H1 (cell line): ENCODE data around the gene EGFR. TPM values are rescaled to one million over a fixed set of nuclear protein-coding genes. Genes with fewer than 3 reads are reported as not detected.

Experiments
- BACH1 ChIP-seq: IDR thresholded peaks from 2 replicates; pipeline ENCODE4 v1.6.1; 2012; ENCODE audit warnings: low read length, improper control_type of control experiment
- BCL11A ChIP-seq, 2 experiments: IDR thresholded peaks; one replicate each; pipeline ENCODE4 v1.6.1; 2011; ENCODE audit warnings: low read depth in 2 of 2, low read length in 2 of 2, mild to moderate bottlenecking in 2 of 2
- CTBP2 ChIP-seq: IDR thresholded peaks from 2 replicates; pipeline ENCODE4 v1.7.0; 2011; ENCODE audit warnings: borderline replicate concordance, mild to moderate bottlenecking, moderate library complexity, mixed read lengths, low read length; ENCODE audit not compliant: insufficient read depth, insufficient read length
- MAFK ChIP-seq: IDR thresholded peaks from 2 replicates; pipeline ENCODE4 v1.6.1; 2012; ENCODE audit warnings: low read depth, mild to moderate bottlenecking, improper control_type of control experiment, low read length
- PHF8 ChIP-seq: fragments of 200-600 bp; sonication (generic); conservative IDR thresholded peaks from 2 replicates; pipeline ENCODE4 v1.7.1; 2012; ENCODE audit warnings: low read depth, mild to moderate bottlenecking, inconsistent platforms, low read length, moderate library complexity
- RFX5 ChIP-seq: IDR thresholded peaks from 2 replicates; pipeline ENCODE4 v1.6.1; 2011; ENCODE audit warnings: low read depth, low read length, improper control_type of control experiment, borderline replicate concordance
- polyA plus RNA-seq, 7 experiments: library from polyadenylated mRNA; depleted of rRNA in 3 of 7; stranded (reverse) in 5 of 7; unstranded in 2 of 7; fragments of >200 nt in 5 of 7; fragments of 200-250 nt in 2 of 7; gene quantifications; 1 replicate in 5 of 7; 2 replicates in 1 of 7; 4 replicates in 1 of 7; pipeline versions ENCODE4 v1.2.1 to v1.2.3, GENCODE V29; 2011 to 2013; ENCODE audit warnings: missing spikeins in 2 of 7, mixed read lengths in 2 of 7
- total RNA-seq: library from RNA; stranded (reverse); fragmentation: NEBNext Ultra II Directional; extraction: Animal tissue kit (Norgen Biotek cat#: 25700); gene quantifications from 2 replicates; pipeline ENCODE4 v1.2.1, GENCODE V29; 2021
- TF ChIP-seq, protein P1 (sequence below): fragments of 300-600 bp; sonication (generic); IDR thresholded peaks from 2 replicates; pipeline ENCODE4 v1.7.1; 2012; ENCODE audit warnings: low read length, moderate library complexity, mild to moderate bottlenecking, inconsistent platforms; ENCODE audit not compliant: insufficient replicate concordance
- TF ChIP-seq, protein P2 (sequence below): IDR thresholded peaks from 2 replicates; pipeline ENCODE4 v1.6.1; 2012; ENCODE audit warnings: low read length, inconsistent platforms
- TF ChIP-seq, protein P3 (sequence below): IDR thresholded peaks from 2 replicates; pipeline ENCODE4 v1.6.1; 2012; ENCODE audit warnings: inconsistent platforms

The EGFR gene
- total and polyA plus RNA-seq, 2 of the 8 experiments (the other 6 are each of a cell fraction or from before 2014, with no cell fraction given): 1.9 to 5.8 TPM

DNA sequence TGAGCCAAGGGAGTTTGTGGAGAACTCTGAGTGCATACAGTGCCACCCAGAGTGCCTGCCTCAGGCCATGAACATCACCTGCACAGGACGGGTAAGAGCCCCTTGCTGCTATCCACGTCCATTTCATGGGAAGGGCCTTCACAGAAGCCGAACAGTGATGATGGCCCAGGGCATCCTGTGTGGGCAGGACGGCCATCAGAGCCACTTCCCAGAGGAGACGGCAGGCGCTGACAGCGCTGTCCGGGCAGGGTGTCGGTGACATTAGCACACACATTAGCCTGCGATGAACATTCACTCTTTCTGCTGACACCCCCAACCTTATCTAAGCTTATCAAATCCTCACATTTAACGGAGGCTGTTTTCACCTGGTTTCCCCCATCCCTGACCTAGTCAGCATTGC is 144.9 kb downstream of the EGFR start (continued):
- TF ChIP-seq, protein P1, sequence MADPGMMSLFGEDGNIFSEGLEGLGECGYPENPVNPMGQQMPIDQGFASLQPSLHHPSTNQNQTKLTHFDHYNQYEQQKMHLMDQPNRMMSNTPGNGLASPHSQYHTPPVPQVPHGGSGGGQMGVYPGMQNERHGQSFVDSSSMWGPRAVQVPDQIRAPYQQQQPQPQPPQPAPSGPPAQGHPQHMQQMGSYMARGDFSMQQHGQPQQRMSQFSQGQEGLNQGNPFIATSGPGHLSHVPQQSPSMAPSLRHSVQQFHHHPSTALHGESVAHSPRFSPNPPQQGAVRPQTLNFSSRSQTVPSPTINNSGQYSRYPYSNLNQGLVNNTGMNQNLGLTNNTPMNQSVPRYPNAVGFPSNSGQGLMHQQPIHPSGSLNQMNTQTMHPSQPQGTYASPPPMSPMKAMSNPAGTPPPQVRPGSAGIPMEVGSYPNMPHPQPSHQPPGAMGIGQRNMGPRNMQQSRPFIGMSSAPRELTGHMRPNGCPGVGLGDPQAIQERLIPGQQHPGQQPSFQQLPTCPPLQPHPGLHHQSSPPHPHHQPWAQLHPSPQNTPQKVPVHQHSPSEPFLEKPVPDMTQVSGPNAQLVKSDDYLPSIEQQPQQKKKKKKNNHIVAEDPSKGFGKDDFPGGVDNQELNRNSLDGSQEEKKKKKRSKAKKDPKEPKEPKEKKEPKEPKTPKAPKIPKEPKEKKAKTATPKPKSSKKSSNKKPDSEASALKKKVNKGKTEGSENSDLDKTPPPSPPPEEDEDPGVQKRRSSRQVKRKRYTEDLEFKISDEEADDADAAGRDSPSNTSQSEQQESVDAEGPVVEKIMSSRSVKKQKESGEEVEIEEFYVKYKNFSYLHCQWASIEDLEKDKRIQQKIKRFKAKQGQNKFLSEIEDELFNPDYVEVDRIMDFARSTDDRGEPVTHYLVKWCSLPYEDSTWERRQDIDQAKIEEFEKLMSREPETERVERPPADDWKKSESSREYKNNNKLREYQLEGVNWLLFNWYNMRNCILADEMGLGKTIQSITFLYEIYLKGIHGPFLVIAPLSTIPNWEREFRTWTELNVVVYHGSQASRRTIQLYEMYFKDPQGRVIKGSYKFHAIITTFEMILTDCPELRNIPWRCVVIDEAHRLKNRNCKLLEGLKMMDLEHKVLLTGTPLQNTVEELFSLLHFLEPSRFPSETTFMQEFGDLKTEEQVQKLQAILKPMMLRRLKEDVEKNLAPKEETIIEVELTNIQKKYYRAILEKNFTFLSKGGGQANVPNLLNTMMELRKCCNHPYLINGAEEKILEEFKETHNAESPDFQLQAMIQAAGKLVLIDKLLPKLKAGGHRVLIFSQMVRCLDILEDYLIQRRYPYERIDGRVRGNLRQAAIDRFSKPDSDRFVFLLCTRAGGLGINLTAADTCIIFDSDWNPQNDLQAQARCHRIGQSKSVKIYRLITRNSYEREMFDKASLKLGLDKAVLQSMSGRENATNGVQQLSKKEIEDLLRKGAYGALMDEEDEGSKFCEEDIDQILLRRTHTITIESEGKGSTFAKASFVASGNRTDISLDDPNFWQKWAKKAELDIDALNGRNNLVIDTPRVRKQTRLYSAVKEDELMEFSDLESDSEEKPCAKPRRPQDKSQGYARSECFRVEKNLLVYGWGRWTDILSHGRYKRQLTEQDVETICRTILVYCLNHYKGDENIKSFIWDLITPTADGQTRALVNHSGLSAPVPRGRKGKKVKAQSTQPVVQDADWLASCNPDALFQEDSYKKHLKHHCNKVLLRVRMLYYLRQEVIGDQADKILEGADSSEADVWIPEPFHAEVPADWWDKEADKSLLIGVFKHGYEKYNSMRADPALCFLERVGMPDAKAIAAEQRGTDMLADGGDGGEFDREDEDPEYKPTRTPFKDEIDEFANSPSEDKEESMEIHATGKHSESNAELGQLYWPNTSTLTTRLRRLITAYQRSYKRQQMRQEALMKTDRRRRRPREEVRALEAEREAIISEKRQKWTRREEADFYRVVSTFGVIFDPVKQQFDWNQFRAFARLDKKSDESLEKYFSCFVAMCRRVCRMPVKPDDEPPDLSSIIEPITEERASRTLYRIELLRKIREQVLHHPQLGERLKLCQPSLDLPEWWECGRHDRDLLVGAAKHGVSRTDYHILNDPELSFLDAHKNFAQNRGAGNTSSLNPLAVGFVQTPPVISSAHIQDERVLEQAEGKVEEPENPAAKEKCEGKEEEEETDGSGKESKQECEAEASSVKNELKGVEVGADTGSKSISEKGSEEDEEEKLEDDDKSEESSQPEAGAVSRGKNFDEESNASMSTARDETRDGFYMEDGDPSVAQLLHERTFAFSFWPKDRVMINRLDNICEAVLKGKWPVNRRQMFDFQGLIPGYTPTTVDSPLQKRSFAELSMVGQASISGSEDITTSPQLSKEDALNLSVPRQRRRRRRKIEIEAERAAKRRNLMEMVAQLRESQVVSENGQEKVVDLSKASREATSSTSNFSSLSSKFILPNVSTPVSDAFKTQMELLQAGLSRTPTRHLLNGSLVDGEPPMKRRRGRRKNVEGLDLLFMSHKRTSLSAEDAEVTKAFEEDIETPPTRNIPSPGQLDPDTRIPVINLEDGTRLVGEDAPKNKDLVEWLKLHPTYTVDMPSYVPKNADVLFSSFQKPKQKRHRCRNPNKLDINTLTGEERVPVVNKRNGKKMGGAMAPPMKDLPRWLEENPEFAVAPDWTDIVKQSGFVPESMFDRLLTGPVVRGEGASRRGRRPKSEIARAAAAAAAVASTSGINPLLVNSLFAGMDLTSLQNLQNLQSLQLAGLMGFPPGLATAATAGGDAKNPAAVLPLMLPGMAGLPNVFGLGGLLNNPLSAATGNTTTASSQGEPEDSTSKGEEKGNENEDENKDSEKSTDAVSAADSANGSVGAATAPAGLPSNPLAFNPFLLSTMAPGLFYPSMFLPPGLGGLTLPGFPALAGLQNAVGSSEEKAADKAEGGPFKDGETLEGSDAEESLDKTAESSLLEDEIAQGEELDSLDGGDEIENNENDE: no peak
- no peak for TF ChIP-seq MAFK
- TF ChIP-seq RFX5: no peak
- no peak for TF ChIP-seq CTBP2
- TF ChIP-seq PHF8: no peak
- TF ChIP-seq BACH1: no peak
- TF ChIP-seq, protein P2, sequence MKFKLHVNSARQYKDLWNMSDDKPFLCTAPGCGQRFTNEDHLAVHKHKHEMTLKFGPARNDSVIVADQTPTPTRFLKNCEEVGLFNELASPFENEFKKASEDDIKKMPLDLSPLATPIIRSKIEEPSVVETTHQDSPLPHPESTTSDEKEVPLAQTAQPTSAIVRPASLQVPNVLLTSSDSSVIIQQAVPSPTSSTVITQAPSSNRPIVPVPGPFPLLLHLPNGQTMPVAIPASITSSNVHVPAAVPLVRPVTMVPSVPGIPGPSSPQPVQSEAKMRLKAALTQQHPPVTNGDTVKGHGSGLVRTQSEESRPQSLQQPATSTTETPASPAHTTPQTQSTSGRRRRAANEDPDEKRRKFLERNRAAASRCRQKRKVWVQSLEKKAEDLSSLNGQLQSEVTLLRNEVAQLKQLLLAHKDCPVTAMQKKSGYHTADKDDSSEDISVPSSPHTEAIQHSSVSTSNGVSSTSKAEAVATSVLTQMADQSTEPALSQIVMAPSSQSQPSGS: no peak
- TF ChIP-seq BCL11A (IDR thresholded peaks at IDR 0.05; ENCODE audit: low read depth in 2 of 2, low read length in 2 of 2): no peak
- TF ChIP-seq, protein P3, sequence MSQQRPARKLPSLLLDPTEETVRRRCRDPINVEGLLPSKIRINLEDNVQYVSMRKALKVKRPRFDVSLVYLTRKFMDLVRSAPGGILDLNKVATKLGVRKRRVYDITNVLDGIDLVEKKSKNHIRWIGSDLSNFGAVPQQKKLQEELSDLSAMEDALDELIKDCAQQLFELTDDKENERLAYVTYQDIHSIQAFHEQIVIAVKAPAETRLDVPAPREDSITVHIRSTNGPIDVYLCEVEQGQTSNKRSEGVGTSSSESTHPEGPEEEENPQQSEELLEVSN: no peak
